Stimulated activated CD4-positive, alpha-beta T cell treated with anti-CD3 and anti-CD28 coated beads, Interleukin-4, amount 100 ng/mL, for 48 hours (primary cell): ENCODE measurements around the gene NOL9.
"Not testable (repeated sequence)": the region's sequence is repeated elsewhere in the genome, so short reads cannot be mapped to it uniquely, and the experiment has no call there.

Source experiments
- DNase-seq, 2 donors: peaks; one replicate each; pipeline ENCODE4 v3.0.0-alpha.2; 2020; ENCODE audit warnings: low read depth in 2 of 2

The NOL9 gene

DNA sequence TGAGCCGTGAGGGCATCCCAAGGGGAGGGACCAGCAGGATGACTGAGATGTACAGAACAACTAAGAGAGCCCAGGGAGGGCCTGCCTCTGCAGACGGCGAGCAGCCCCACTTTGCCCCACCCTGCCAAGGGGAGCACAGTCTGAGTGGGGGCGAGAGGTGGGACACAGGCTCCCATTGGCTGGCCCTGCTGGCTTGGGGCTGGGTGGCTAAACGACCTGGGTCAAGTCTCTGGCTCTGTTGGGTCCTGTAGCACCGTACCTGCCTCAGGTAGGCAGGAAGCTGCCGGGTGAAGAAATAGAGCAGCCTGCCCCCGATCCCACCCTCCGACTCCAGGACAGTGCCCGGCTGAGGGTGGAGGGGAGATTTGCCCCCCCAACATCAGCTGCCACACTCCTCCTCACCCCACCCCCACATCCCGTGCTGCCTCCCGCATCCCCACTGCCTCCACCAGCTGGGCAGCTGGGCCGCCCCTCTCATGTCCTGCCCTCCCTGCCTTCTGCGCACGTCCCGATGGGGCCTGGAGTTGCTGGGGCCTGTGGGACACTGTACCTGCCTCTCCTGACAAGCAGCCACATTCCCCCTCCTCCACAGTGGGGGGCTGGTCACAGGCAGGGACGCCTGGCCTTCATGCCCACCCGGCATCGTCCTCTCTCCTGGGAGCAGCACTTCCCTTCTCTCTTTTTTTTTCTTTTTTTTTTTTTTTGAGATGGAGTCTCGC lies 50.3 kb downstream of the NOL9 start:
- DNase-seq: no peak

GRCh38 chr1:6502000-6502891 lies 52.1 kb downstream of the NOL9 start:
- DNase-seq: no peak

DNA sequence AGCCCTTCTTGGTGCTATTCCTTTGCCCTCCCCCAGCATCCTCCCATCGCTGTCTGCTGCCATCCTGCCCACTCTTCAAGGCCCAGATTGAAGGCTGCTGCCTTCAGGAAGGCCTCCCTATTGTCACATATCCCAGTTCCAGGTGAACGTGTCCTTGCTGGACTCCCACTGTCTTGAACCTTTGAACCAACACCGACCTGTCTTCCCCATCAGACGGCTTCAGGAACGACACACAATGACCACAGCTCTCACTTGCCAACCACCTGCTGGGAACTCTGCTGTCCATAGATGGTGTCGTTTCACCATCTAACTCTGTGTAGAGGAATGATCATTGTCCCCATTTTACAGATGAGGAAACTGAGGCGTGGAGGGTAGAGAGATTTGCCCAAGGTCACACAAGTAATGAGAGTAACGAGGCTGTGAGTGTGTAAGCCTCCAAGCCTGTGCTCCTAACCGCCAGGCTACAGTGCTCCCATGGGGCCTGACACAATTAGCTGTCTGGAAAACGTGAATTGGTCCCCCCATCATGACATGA lies 53.0 kb downstream of the NOL9 start:
- no peak for DNase-seq

- DNase-seq: no peak
Observed at GRCh38 chr1:6500544-6501278, 53.6 kb downstream of the NOL9 start.

- no peak for DNase-seq
Observed at GRCh38 chr1:6499296-6499695, 55.0 kb downstream of the NOL9 start.

- no peak for DNase-seq
Observed at GRCh38 chr1:6498576-6499111, 55.7 kb downstream of the NOL9 start.

- no peak for DNase-seq
Observed at GRCh38 chr1:6497867-6498575, 56.3 kb downstream of the NOL9 start.

DNA sequence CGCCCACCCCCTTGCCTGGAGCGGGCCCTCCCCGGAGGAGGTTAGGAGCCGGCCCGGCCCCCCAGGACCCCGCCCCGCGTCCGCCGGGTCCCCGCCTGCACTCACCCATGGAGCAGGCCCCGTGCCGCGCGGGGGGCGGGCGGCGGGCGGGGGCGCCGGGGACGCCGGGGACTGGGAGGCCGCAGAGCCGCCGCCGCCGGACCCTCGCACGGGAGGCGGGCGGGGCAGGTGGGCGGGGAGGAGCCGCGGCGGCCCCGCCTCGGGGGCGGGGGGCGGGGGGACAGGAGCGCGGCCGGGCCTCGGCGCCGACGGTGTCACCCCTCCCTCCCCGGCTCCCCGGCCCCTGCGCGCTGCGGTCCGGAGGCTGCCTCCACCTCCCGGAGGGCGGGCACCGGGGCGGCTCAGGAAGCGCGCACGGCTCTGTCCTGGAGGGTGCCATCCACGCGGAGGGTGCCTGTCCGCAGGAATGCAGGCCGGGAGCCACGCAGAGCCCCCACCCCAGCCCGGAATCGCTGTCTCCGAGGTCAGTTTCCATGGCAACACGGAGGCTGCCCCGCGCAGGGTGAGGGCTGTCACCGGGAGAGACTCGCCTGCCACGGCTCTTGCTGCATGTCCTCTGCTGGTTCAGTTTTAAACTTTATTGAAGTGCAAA lies 57.0 kb downstream of the NOL9 start:
- DNase-seq: peak in 1 of 2 donors; percentile 41

DNA sequence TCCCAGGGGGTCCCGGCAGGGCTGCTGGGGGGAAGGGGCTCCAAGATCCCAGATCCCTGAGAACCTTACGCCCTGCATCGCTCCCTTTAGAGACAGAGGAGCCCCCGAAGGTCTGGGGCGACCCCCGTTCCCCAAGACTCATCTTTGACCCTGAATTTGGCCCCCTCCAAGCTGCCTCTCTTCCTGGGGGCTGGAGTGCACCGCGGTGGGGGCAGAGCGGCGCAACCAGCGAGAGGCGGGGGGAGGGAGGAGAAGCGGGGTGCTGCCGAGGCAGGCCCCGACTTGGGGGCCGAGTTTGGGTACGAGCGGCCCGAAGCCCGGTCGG lies 57.5 kb downstream of the NOL9 start:
- no peak for DNase-seq

- DNase-seq: no peak
Observed at GRCh38 chr1:6496365-6496721, 58.0 kb downstream of the NOL9 start.

DNA sequence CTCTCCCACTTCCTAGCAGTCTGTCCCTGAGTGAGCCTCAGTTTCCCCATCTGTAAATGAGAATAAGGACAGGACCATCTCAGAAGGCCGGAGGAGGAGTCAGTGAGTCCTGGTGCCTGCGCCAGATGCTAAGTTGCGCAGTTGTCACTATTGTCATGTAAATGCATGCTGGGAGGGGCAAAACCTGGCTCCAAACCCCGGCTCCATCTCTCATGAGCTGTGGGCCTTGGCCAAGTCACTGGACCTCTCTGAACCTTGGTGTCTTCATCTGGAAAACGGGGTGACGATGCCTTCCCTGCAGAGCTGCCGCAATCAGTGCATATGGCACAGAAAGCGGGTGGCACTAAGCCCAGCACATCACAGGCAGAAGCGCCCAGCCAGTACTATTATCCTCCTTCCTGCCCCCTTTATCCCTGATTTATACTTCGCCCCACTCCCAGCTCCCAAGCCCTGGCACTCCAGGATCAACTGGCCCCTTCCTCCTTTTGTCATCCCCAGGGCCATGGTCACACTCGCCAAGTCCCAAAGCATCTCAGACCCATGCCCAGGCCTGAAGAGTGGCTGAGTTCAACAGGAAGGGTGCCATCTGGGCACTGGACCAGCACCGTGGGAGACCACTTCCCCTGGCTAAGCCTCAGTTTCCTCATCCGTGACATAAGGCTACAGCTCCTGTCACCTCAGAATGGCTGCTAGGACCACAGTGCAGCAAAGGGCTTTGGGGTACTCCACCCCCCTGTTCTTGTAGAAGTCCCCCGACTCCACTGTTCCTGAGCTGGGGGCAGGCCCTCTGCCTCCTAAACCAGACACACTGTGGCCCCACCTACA lies 58.6 kb downstream of the NOL9 start:
- no peak for DNase-seq

GRCh38 chr1:6495041-6495441 lies 59.3 kb downstream of the NOL9 start:
- no peak for DNase-seq

DNA sequence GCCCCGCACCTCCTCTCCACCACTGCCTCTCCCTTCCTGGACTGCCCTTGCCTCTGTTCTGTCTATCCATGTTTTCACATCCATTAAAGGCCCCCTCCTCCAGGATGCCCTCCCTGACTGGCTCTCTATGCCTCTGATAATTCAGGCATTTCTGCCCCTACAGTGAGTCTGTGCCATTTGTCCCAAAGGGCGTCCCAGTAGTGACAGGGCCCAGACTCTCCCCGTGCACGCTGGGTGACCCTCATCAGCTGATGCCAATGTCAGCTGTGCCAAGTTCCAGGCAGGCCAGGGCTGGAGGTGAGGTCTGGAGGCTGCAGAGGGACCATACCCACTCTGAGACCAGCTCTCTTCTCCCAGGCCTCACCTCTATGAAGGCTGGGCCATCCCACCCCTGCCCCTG lies 59.7 kb downstream of the NOL9 start:
- DNase-seq: no peak

DNA sequence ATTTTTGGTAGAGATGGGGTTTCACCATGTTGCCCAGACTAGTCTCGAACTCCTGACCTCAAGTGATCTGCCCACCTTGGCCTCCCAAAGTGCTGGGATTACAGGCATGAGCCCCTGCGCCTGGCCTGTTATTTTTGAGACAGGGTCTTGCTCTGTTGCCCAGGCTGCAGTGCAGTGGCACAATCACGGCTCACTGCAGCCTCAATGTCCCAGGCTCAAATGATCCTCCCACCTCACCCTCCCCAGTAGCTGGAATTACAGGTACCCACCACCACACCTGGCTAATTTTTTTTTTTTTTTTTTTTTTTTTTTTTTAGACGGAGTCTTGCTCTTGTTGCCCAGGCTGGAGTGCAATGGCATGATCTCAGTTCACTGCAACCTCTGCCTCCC lies 60.5 kb downstream of the NOL9 start:
- DNase-seq: not testable (repeated sequence)

DNA sequence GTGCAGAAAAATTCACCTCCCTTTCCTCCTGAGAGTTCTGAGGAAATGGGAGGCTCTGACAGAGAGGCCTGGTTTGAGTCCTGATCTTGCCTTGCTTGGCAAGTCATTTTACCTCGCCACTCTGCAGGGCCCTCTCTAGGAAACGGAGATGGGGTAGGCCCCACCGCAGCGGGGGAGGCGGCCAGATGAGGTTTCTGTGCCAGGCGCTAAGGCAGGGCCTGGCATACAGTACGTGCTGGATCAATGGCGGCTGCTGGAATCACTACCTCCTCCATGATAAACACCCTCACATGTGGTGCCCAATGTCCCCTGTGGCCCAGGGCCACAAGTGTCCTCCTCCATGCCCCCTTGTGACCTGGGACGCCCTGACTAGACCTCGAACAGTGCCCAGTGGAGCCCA lies 62.3 kb downstream of the NOL9 start:
- DNase-seq: no peak

DNA sequence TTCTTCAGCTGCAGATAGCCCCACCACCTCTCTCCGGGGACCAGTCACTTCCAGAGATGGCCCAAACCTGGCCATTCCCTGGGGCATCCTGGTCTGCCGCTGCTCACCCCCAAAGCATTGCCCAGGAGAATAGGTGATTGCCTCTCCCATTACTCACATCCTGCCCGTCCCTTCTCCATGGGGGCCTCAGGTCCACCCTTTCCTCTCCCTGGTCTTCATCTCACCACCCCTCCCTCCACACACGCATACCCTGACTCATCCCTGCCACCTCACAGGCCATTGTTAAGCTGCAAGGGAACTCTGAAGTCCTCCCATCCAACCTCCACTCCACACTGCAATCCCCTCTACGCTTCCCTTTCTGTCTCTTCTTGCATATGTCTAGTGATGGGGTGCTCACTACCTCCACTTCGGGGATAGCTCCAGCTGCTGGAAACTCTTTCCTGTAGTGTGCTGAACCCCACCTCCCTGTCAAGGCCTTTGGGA lies 62.8 kb downstream of the NOL9 start, which contains the start of gene PLEKHG5:
Gene PLEKHG5, minus strand, starts transcription at position 188 of the 483 bp plus-strand sequence. CDS start 14,096 bp downstream, outside the sequence.
- no peak for DNase-seq

- no peak for DNase-seq
Observed at GRCh38 chr1:6491081-6491449, 63.2 kb downstream of the NOL9 start.

DNA sequence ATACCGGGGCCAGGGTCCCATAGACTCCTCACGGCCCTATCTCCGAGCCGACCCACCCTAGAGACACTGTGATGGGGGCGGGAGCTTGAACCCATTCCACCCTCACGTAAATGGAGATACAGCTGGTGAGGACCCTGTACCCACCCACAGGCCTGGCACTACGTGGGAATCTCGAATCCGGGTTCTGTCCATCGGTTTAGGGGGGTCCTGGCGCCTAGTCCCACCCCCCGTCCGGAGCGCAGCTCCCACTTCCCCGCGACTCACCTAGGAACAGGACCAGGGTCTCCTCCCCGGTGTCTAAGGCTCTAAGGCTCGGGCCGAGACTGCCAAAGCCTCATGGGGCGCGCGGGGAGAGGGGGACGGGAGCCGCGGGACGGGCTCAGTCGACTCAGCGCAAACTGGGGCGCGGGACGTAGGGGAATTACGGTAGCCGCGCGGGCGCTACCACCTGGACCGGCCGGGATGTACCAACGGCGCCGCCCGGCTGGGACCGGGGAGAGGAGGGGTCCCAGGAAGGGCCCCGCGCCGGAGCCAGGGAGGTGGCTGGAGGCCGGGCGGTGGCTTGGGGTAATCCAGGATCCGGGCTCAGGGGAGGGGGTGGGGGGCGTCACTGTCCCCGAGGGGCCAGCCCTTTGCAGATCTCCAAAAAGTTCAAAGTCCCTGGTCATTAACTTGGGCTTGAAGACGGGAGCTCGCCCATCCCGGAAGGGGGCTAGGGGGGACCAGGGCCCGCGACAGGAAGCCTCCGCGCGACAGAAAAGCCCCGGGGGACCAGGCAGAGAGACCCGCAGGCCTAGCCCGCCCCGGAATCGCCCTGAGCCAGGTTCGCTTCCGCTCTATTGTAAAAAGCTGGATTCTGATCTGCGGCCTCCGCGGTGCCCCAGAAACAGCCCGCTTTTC lies 63.9 kb downstream of the NOL9 start:
- peak; percentile 59 to 65 for DNase-seq

GRCh38 chr1:6489799-6490180 lies 64.5 kb downstream of the NOL9 start:
- DNase-seq: peak; percentile 71 to 72
